B cell (primary cell): ENCODE data around the gene MED27. TPM values are rescaled to one million over a fixed set of nuclear protein-coding genes. Genes with fewer than 3 reads are reported as not detected.

Source experiments
- ATAC-seq: fragments of 200-7000 bp; cut with Tn5 transposase; one replicate; pipeline ENCODE4 v1.10.0; 2021; ENCODE audit warnings: low read depth, mild to moderate bottlenecking, moderate number of reproducible peaks, moderate library complexity
- CTCF ChIA-PET: fragments of 350-600 bp; sonication (Branson Sonifier 250); formaldehyde crosslinking; loops from one replicate; lab custom pipeline; 2021; ENCODE audit warnings: antibody characterized with exemption, inconsistent platforms; lab: Charles Lee
- POLR2A ChIA-PET: fragments of 350-600 bp; sonication (Branson Sonifier 250); formaldehyde crosslinking; loops from one replicate; lab custom pipeline; 2021; ENCODE audit warnings: antibody characterized with exemption; lab: Charles Lee
- DNase-seq: peaks from one replicate; pipeline ENCODE4 v3.0.0; 2013
- H2AFZ ChIP-seq: 2 replicates; pipeline ENCODE4 v1.6.1; 2012; ENCODE audit warnings: mild to moderate bottlenecking, low read depth, low read length; ENCODE audit not compliant: insufficient read depth, poor library complexity, severe bottlenecking
- H3K27ac ChIP-seq, 2 donors: 1 replicate in 1 of 2; 2 replicates in 1 of 2; pipeline ENCODE4 v1.5.1; 2012 to 2013; ENCODE audit warnings: low read length in 2 of 2, mild to moderate bottlenecking in 2 of 2, moderate library complexity in 1 of 2
- H3K27me3 ChIP-seq, 4 experiments: fragments of 200-600 bp in 1 of 4; sonication (generic) in 1 of 4; replicated peaks in 1 of 4; 1 replicate in 2 of 4; 2 replicates in 2 of 4; pipeline versions ENCODE4 v1.6.1 to v1.7.0; 2013 to 2016; ENCODE audit warnings: low read length in 3 of 4, mild to moderate bottlenecking in 2 of 4, mixed read lengths in 1 of 4, moderate library complexity in 1 of 4; ENCODE audit not compliant: insufficient read depth in 4 of 4, control insufficient read depth in 3 of 4; ENCODE audit errors: control extremely low read depth in 1 of 4
- H3K36me3 ChIP-seq, 2 experiments: replicated peaks in 1 of 2; 1 replicate in 1 of 2; 2 replicates in 1 of 2; pipeline versions ENCODE4 v1.6.1 to v1.7.1; 2013; ENCODE audit warnings: low read length in 1 of 2; ENCODE audit not compliant: insufficient read depth in 2 of 2, control insufficient read depth in 1 of 2; ENCODE audit errors: control extremely low read depth in 1 of 2, extremely low read depth in 1 of 2
- H3K4me1 ChIP-seq, 2 donors: fragments of 200-600 bp in 1 of 2; sonication (generic) in 1 of 2; 1 replicate in 1 of 2; 2 replicates in 1 of 2; pipeline versions ENCODE4 v1.5.1 to v1.6.1; 2013 to 2017; ENCODE audit warnings: low read length in 2 of 2; ENCODE audit not compliant: control insufficient read depth in 2 of 2, insufficient read depth in 2 of 2
- H3K4me2 ChIP-seq: replicated peaks from 2 replicates; pipeline ENCODE3; 2012; ENCODE audit warnings: mild to moderate bottlenecking, low read depth, low read length; ENCODE audit not compliant: poor library complexity, severe bottlenecking
- H3K4me3 ChIP-seq, 5 experiments: fragments of 200-600 bp in 1 of 5; sonication (generic) in 1 of 5; 1 replicate in 3 of 5; 2 replicates in 2 of 5; pipeline versions ENCODE4 v1.5.1 to v1.7.0; 2011 to 2016; ENCODE audit warnings: low read length in 4 of 5, mild to moderate bottlenecking in 4 of 5, low read depth in 2 of 5, control low read depth in 1 of 5, moderate library complexity in 1 of 5; ENCODE audit not compliant: insufficient read depth in 1 of 5; ENCODE audit errors: control extremely low read depth in 1 of 5, extremely low read depth in 1 of 5
- H3K79me2 ChIP-seq: fragments of 200-600 bp; sonication (generic); one replicate; pipeline ENCODE4 v1.6.0; 2016; ENCODE audit warnings: low read length; ENCODE audit not compliant: control insufficient read depth, insufficient read depth
- H3K9ac ChIP-seq: fragments of 200-600 bp; sonication (generic); 2 replicates; pipeline ENCODE4 v1.6.1; 2017; ENCODE audit warnings: mild to moderate bottlenecking, low read length, moderate library complexity
- H3K9me3 ChIP-seq, 3 donors: one replicate each; pipeline versions ENCODE4 v1.6.1 to v1.7.1; 2013; ENCODE audit warnings: low read length in 2 of 3; ENCODE audit not compliant: control insufficient read depth in 2 of 3, insufficient read depth in 1 of 3; ENCODE audit errors: control extremely low read depth in 1 of 3
- H4K20me1 ChIP-seq: 2 replicates; pipeline ENCODE4 v1.6.0; 2012; ENCODE audit warnings: mild to moderate bottlenecking, low read length; ENCODE audit not compliant: insufficient read depth, control insufficient read depth, poor library complexity, severe bottlenecking
- H3K27ac Mint-ChIP-seq: one replicate; pipeline ENCODE4 v1.8.0; 2021; ENCODE audit warnings: mixed read lengths
- H3K27me3 Mint-ChIP-seq: one replicate; pipeline ENCODE4 v1.8.0; 2021; ENCODE audit warnings: mixed read lengths
- H3K4me1 Mint-ChIP-seq: one replicate; pipeline ENCODE4 v1.8.0; 2021; ENCODE audit warnings: mixed read lengths
- H3K4me3 Mint-ChIP-seq: one replicate; pipeline ENCODE4 v1.8.0; 2021; ENCODE audit warnings: mixed read lengths
- H3K9me3 Mint-ChIP-seq: one replicate; pipeline ENCODE4 v1.8.0; 2022; ENCODE audit warnings: mixed read lengths; ENCODE audit not compliant: insufficient read depth
- CTCF ChIP-seq: fragments of 200-600 bp; IDR thresholded peaks from one replicate; pipeline ENCODE4 v1.8.0; 2022; ENCODE audit warnings: antibody characterized with exemption, mild to moderate bottlenecking
- EZH2 ChIP-seq: IDR thresholded peaks from 2 replicates; pipeline ENCODE4 v1.6.1; 2012; ENCODE audit warnings: borderline replicate concordance, low read depth, mild to moderate bottlenecking, moderate library complexity, low read length; ENCODE audit not compliant: insufficient read depth, poor library complexity, severe bottlenecking
- WGBS: methylation state at CpG from one replicate; pipeline ENCODE4 v1.1.5; 2013; ENCODE audit warnings: missing lambda C conversion rate; ENCODE audit not compliant: insufficient coverage; 5-methylcytosine and 5-hydroxymethylcytosine counted together
- intact Hi-C: fragments of 100-400 bp; cut with micrococcal nuclease; formaldehyde crosslinking; loops from one replicate; pipeline ENCODE4 v1.10.0; 2022
- polyA plus RNA-seq: library from polyadenylated mRNA; depleted of rRNA; stranded (reverse); fragments of >200 nt; gene quantifications from 2 replicates; pipeline ENCODE4 v1.2.3, GENCODE V29; 2012
- total RNA-seq, 2 donors: library from RNA; stranded (reverse); fragments of 120-200 nt in 1 of 2; gene quantifications; 1 replicate in 1 of 2; 2 replicates in 1 of 2; pipeline versions ENCODE4 v1.2.3 to v1.2.4, GENCODE V29; 2013 to 2022

MED27 gene
- total and polyA plus RNA-seq, 2 donors (not counting 1 experiment from before 2014, with no cell fraction given), result 17.4 to 17.7 TPM

- Histone ChIP-seq H2AFZ (no peak overlapping the region), H4K20me1 (peaks cover 36% of the 10 kb centered on the region), H3K27ac (no peak overlapping the region), H3K4me3 (no peak overlapping the region), H3K79me2 (peaks cover 26% of the 10 kb centered on the region), H3K27me3 (no peaks in the 10 kb centered on the region), H3K4me2 (no peak overlapping the region), H3K36me3 (no peaks in the 10 kb centered on the region), H3K9ac (no peak overlapping the region), H3K9me3 (no peaks in the 10 kb centered on the region), H3K4me1 (no peaks in the 10 kb centered on the region)
- no peaks in the 10 kb centered on the region for H3K9me3 Mint-ChIP-seq
- DNase-seq (no peak), ATAC-seq (no peak)
- ChIA-PET POLR2A (no interaction called here), CTCF (no interaction called here)
- H3K27ac Mint-ChIP-seq, result no peak overlapping the region
- WGBS, result 96% methylated on average over 5 of the region's 7 CpGs
- intact Hi-C loops, result no loop called here
- no peaks in the 10 kb centered on the region for H3K27me3 Mint-ChIP-seq
- H3K4me3 Mint-ChIP-seq, result no peak overlapping the region
- H3K4me1 Mint-ChIP-seq, result no peaks in the 10 kb centered on the region
- no peak for TF ChIP-seq EZH2
- TF ChIP-seq CTCF, result no peak
Observed at GRCh38 chr9:132019702-132020101, 60.0 kb downstream of the MED27 start.

GRCh38 chr9:132018957-132019405 lies 60.7 kb downstream of the MED27 start:
- H3K9me3 Mint-ChIP-seq, result no peaks in the 10 kb centered on the region
- H3K4me3 ChIP-seq, result no peak overlapping the region
- CTCF ChIA-PET, result interaction anchor here (1.5 kb wide), 1 partner anchor 18 kb away, joined by 3 read pairs; no protein-coding TSS in a partner anchor
- DNase-seq (no peak), ATAC-seq (no peak)
- WGBS, result 100% methylated on average over 1 of the region's 3 CpGs
- no peak overlapping the region for H3K27ac ChIP-seq
- H3K27ac Mint-ChIP-seq, result no peak overlapping the region
- no peaks in the 10 kb centered on the region for H3K4me1 Mint-ChIP-seq
- no peak overlapping the region for H2AFZ ChIP-seq
- POLR2A ChIA-PET, result no interaction called here
- H4K20me1 ChIP-seq, result peaks cover 36% of the 10 kb centered on the region
- no peak overlapping the region for H3K9ac ChIP-seq
- no peak overlapping the region for H3K4me2 ChIP-seq
- TF ChIP-seq EZH2 (no peak), CTCF (no peak)
- intact Hi-C loops, result no loop called here
- H3K79me2 ChIP-seq, result peaks cover 21% of the 10 kb centered on the region
- no peaks in the 10 kb centered on the region for H3K9me3 ChIP-seq
- no peaks in the 10 kb centered on the region for H3K27me3 Mint-ChIP-seq
- no peak overlapping the region for H3K4me3 Mint-ChIP-seq
- H3K27me3 ChIP-seq, result no peaks in the 10 kb centered on the region
- peaks cover 0 to 2% of the 10 kb centered on the region in 2 experiments for H3K36me3 ChIP-seq
- no peaks in the 10 kb centered on the region for H3K4me1 ChIP-seq
